Measurements from ENCODE around the gene NOL7.

Gene NOL7

GRCh38 chr6:13597073-13597472, 18.1 kb upstream of the NOL7 start:
- DNase-seq (ENCODE audit: low read depth in 2 of 2): no peak

GRCh38 chr6:13600036-13600435, 15.1 kb upstream of the NOL7 start:
- no peak for DNase-seq (ENCODE audit: low read depth in 2 of 2)

- DNase-seq (ENCODE audit: low read depth in 2 of 2): no peak
These were observed 11.0 kb upstream of the NOL7 start for GRCh38 chr6:13604135-13604534.

- no peak for DNase-seq (ENCODE audit: low read depth in 2 of 2)
These were observed 10.4 kb upstream of the NOL7 start for GRCh38 chr6:13604546-13605416.

GRCh38 chr6:13605634-13606033, 9.5 kb upstream of the NOL7 start:
- no peak for DNase-seq (ENCODE audit: low read depth in 2 of 2)

GRCh38 chr6:13611715-13612114, 3.4 kb upstream of the NOL7 start:
- DNase-seq (ENCODE audit: low read depth in 2 of 2): no peak

GRCh38 chr6:13613029-13613594, 2.0 kb upstream of the NOL7 start:
- DNase-seq (ENCODE audit: low read depth in 2 of 2): no peak

GRCh38 chr6:13614126-13614925, 809 bp upstream of the NOL7 start:
- DNase-seq (ENCODE audit: low read depth in 2 of 2): no peak

- peak in 1 of 2 donors; percentile 23 for DNase-seq (ENCODE audit: low read depth in 2 of 2)
These were observed 621 bp downstream of the NOL7 start for GRCh38 chr6:13615792-13616120.

- DNase-seq (ENCODE audit: low read depth in 2 of 2): no peak
These were observed 1.9 kb downstream of the NOL7 start for GRCh38 chr6:13617066-13617465.

GRCh38 chr6:13624871-13625288, 9.7 kb downstream of the NOL7 start:
- no peak for DNase-seq (ENCODE audit: low read depth in 2 of 2)

GRCh38 chr6:13629459-13630116, 14.5 kb downstream of the NOL7 start:
- DNase-seq (ENCODE audit: low read depth in 2 of 2): no peak

GRCh38 chr6:13630499-13630898, 15.4 kb downstream of the NOL7 start:
- no peak for DNase-seq (ENCODE audit: low read depth in 2 of 2)

- no peak for DNase-seq (ENCODE audit: low read depth in 2 of 2)
These were observed 18.2 kb downstream of the NOL7 start for GRCh38 chr6:13633343-13633742.

GRCh38 chr6:13635948-13636658, 21.0 kb downstream of the NOL7 start:
- no peak for DNase-seq (ENCODE audit: low read depth in 2 of 2)

- no peak for DNase-seq (ENCODE audit: low read depth in 2 of 2)
These were observed 22.9 kb downstream of the NOL7 start for GRCh38 chr6:13638014-13638413.

- DNase-seq (ENCODE audit: low read depth in 2 of 2): no peak
These were observed 23.5 kb downstream of the NOL7 start for GRCh38 chr6:13638626-13639025.

GRCh38 chr6:13641315-13641714, 26.2 kb downstream of the NOL7 start:
- no peak for DNase-seq (ENCODE audit: low read depth in 2 of 2)

- DNase-seq (ENCODE audit: low read depth in 2 of 2): no peak
These were observed 28.0 kb downstream of the NOL7 start for GRCh38 chr6:13643125-13643524.

GRCh38 chr6:13648850-13649249, 33.7 kb downstream of the NOL7 start:
- no peak for DNase-seq (ENCODE audit: low read depth in 2 of 2)

GRCh38 chr6:13649393-13649792, 34.3 kb downstream of the NOL7 start:
- DNase-seq (ENCODE audit: low read depth in 2 of 2): no peak

- DNase-seq (ENCODE audit: low read depth in 2 of 2): no peak
These were observed 38.2 kb downstream of the NOL7 start for GRCh38 chr6:13653296-13653695.

Measured in stimulated activated CD8-positive, alpha-beta memory T cell treated with anti-CD3 and anti-CD28 coated beads, Interleukin-2, amount 100 ng/mL, for 1 hour (primary cell).